ENCODE results near the gene DAAM1. TPM values are rescaled to one million over a fixed set of nuclear protein-coding genes. Genes with fewer than 3 reads are reported as not detected.

Gene DAAM1
- total RNA-seq, 1 donor from 2014 or later, result 39.5 TPM

DNA sequence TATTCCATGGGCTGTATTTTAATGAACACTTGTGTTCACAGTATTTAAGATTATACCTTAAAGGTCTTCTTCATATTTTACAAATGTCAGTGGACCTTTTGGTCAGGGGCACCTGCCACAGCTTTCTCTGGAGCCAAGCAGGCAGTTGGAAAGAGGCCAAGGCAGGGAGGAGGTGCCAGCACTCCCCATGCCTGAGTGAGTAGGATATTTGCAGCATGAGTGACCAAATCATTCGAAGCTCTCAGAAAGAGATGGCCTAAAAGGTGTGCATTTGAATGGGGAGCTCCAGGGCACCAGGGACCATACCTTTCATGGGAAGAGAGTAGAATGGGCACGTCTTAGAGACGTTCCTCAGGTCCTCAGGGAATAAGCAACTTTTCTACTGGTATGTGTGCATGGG is 155.1 kb downstream of the DAAM1 start:
- no peak overlapping the region for H3K9ac ChIP-seq
- peaks cover 25% of the 10 kb centered on the region for H3F3A ChIP-seq (ENCODE audit: low read depth)
- Mint-ChIP-seq H3K9me3 (no peaks in the 10 kb centered on the region), H3K36me3 (peaks cover 25% of the 10 kb centered on the region), H3K27me3 (ENCODE audit: insufficient read depth, low read depth) (no peaks in the 10 kb centered on the region), H3K4me3 (peak overlapping the region; percentile 12), H3K4me1 (peaks cover 53% of the 10 kb centered on the region), H3K27ac (no peak overlapping the region)
- no peak for DNase-seq (ENCODE audit: low spot score)
- H3K79me2 ChIP-seq (ENCODE audit: low read depth), result no peaks in the 10 kb centered on the region
- H3K27ac ChIP-seq, result peak overlapping the region; percentile 53
- TF ChIP-seq EZH2 (IDR thresholded peaks at IDR 0.05), result no peak
- TF ChIP-seq, protein P1, sequence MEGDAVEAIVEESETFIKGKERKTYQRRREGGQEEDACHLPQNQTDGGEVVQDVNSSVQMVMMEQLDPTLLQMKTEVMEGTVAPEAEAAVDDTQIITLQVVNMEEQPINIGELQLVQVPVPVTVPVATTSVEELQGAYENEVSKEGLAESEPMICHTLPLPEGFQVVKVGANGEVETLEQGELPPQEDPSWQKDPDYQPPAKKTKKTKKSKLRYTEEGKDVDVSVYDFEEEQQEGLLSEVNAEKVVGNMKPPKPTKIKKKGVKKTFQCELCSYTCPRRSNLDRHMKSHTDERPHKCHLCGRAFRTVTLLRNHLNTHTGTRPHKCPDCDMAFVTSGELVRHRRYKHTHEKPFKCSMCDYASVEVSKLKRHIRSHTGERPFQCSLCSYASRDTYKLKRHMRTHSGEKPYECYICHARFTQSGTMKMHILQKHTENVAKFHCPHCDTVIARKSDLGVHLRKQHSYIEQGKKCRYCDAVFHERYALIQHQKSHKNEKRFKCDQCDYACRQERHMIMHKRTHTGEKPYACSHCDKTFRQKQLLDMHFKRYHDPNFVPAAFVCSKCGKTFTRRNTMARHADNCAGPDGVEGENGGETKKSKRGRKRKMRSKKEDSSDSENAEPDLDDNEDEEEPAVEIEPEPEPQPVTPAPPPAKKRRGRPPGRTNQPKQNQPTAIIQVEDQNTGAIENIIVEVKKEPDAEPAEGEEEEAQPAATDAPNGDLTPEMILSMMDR (IDR thresholded peaks at IDR 0.05), result no peak
- TF ChIP-seq EZH2phosphoT487 (IDR thresholded peaks at IDR 0.05), result no peak
- H3K4me2 ChIP-seq, result peak overlapping the region; percentile 3
- H4K20me1 ChIP-seq (ENCODE audit: low read depth), result no peaks in the 10 kb centered on the region
- H2AFZ ChIP-seq (replicated peaks), result no peak overlapping the region
- H3K36me3 ChIP-seq, result no peaks in the 10 kb centered on the region
- H3K27me3 ChIP-seq, result no peaks in the 10 kb centered on the region
- peaks cover 57% of the 10 kb centered on the region for H3K4me1 ChIP-seq
- H3K4me3 ChIP-seq, result no peak overlapping the region
- H3K9me3 ChIP-seq (ENCODE audit: low read depth), result no peaks in the 10 kb centered on the region

DNA sequence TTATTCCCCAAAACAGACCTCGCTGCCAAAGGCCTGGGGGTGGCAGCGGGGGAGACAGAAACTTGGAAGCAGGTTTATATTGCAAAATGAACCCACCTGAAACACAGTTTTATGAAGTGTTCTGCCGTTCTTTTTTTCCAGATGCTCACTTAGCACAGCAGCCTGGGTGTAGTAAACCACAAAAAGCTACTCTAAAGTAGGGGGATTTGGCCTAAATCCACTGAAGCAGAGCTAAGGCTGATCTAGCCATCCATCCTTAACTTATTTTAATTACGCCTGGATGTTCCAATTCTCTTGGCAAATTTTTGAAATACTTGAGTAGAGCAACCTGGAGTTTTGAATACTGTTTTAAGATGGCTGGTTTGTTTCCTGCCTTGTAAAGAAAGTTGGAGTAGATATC is 155.5 kb downstream of the DAAM1 start:
- H3K79me2 ChIP-seq (ENCODE audit: low read depth), result no peaks in the 10 kb centered on the region
- Mint-ChIP-seq H3K9me3 (no peaks in the 10 kb centered on the region), H3K4me1 (peaks cover 53% of the 10 kb centered on the region), H3K36me3 (peaks cover 25% of the 10 kb centered on the region), H3K27me3 (ENCODE audit: insufficient read depth, low read depth) (no peaks in the 10 kb centered on the region), H3K27ac (peak overlapping the region; percentile 78), H3K4me3 (no peak overlapping the region)
- H2AFZ ChIP-seq (replicated peaks), result no peak overlapping the region
- H3K4me2 ChIP-seq, result peak overlapping the region; percentile 3
- DNase-seq (ENCODE audit: low spot score), result peak; percentile 32
- no peak overlapping the region for H3K4me3 ChIP-seq
- H3K9me3 ChIP-seq (ENCODE audit: low read depth), result no peaks in the 10 kb centered on the region
- H4K20me1 ChIP-seq (ENCODE audit: low read depth), result no peaks in the 10 kb centered on the region
- peaks cover 54% of the 10 kb centered on the region for H3K4me1 ChIP-seq
- H3K36me3 ChIP-seq, result no peaks in the 10 kb centered on the region
- no peak overlapping the region for H3K9ac ChIP-seq
- H3F3A ChIP-seq (ENCODE audit: low read depth), result peaks cover 25% of the 10 kb centered on the region
- TF ChIP-seq EZH2phosphoT487 (IDR thresholded peaks at IDR 0.05) (no peak), EZH2 (IDR thresholded peaks at IDR 0.05) (no peak)
- TF ChIP-seq, protein P1 (IDR thresholded peaks at IDR 0.05), result no peak
- H3K27me3 ChIP-seq, result no peaks in the 10 kb centered on the region
- H3K27ac ChIP-seq, result peak overlapping the region; percentile 53

DNA sequence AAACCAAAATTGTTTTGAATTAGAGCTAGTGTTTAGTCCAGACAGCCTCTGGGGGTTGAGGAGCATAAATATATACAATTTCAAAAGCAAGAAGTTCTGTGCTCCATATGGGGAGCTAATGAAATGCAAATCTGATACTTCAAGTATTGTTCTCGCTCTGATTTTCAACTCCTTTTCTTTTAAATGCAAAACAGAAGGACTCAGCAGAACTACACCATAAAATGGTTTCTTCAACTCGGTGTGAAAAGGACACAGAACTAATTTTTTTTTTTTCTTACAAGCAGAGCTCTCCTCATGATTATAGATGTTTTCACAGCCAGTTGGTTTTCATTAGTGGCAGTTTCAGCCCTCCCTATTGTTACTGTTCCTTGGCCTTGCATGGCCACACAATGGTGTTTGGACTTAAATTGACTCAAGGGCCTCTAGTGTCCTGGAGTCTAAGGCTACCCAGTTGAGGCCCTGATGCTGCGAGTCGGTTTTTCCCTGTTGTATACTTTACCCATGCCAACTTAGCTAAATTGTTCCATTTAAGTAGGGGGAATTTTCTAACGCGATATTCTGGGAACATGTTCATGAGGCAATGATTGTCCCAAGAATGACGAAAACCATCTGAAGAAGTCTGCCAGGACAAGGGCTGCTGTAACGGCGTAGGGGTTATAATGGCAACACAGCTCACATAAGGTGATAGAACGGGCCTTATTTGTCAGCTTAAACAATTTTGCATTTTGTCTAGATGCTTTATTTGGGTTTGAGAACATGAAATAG is 156.4 kb downstream of the DAAM1 start:
- TF ChIP-seq EZH2 (IDR thresholded peaks at IDR 0.05), result no peak
- Histone ChIP-seq H4K20me1 (ENCODE audit: low read depth) (no peaks in the 10 kb centered on the region), H3K27ac (no peak overlapping the region), H3K4me2 (peak overlapping the region; percentile 3), H3K9ac (no peak overlapping the region), H3F3A (ENCODE audit: low read depth) (peaks cover 21% of the 10 kb centered on the region), H3K4me1 (peaks cover 46% of the 10 kb centered on the region), H3K27me3 (no peaks in the 10 kb centered on the region), H3K79me2 (ENCODE audit: low read depth) (no peaks in the 10 kb centered on the region), H3K4me3 (no peak overlapping the region), H2AFZ (replicated peaks) (no peak overlapping the region), H3K36me3 (no peaks in the 10 kb centered on the region), H3K9me3 (ENCODE audit: low read depth) (no peaks in the 10 kb centered on the region)
- Mint-ChIP-seq H3K27ac (peak overlapping the region; percentile 95), H3K36me3 (peaks cover 22% of the 10 kb centered on the region), H3K9me3 (no peaks in the 10 kb centered on the region), H3K4me1 (peaks cover 46% of the 10 kb centered on the region), H3K4me3 (peak overlapping the region; percentile 18), H3K27me3 (ENCODE audit: insufficient read depth, low read depth) (no peaks in the 10 kb centered on the region)
- DNase-seq (ENCODE audit: low spot score), result peak; percentile 37

DNA sequence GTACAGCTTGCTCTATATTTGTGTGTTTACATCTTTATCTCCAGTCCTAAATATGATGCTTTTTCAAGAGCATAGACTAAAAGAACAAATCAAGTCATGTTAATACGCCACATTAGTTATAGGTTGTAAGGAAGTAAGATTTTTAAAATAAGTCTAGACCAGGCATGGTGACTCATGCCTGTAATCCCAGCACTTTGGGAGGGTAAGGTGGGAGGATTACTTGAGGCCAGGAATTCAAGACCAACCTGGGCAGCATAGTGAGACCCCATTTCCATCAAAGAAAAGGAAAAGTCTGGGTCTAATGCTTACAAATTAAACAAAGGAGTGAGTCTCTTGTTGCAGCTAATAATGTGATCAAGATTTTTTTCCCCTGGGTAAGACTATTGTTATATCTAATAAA is 157.9 kb downstream of the DAAM1 start:
- H3K27me3 Mint-ChIP-seq (ENCODE audit: insufficient read depth, low read depth), result no peaks in the 10 kb centered on the region
- H3K4me3 Mint-ChIP-seq, result no peak overlapping the region
- H3K9me3 Mint-ChIP-seq, result no peaks in the 10 kb centered on the region
- Histone ChIP-seq H3K4me3 (no peak overlapping the region), H3K79me2 (ENCODE audit: low read depth) (no peaks in the 10 kb centered on the region), H2AFZ (replicated peaks) (no peak overlapping the region), H3K36me3 (no peaks in the 10 kb centered on the region), H3K9ac (no peak overlapping the region), H3K4me1 (peaks cover 38% of the 10 kb centered on the region), H3K4me2 (no peak overlapping the region), H4K20me1 (ENCODE audit: low read depth) (no peaks in the 10 kb centered on the region), H3F3A (ENCODE audit: low read depth) (peaks cover 21% of the 10 kb centered on the region), H3K9me3 (ENCODE audit: low read depth) (no peaks in the 10 kb centered on the region), H3K27ac (no peak overlapping the region), H3K27me3 (no peaks in the 10 kb centered on the region)
- no peak for TF ChIP-seq EZH2phosphoT487 (IDR thresholded peaks at IDR 0.05)
- TF ChIP-seq, protein P1 (IDR thresholded peaks at IDR 0.05), result no peak
- TF ChIP-seq EZH2 (IDR thresholded peaks at IDR 0.05), result no peak
- no peak for DNase-seq (ENCODE audit: low spot score)
- H3K36me3 Mint-ChIP-seq, result peaks cover 12% of the 10 kb centered on the region
- H3K4me1 Mint-ChIP-seq, result peaks cover 42% of the 10 kb centered on the region
- no peak overlapping the region for H3K27ac Mint-ChIP-seq
